Esophagus (tissue), 2 donors: ENCODE results near the gene ELP1. TPM values are rescaled to one million over a fixed set of nuclear protein-coding genes. Genes with fewer than 3 reads are reported as not detected.
"Not testable (repeated sequence)": the region's sequence is repeated elsewhere in the genome, so short reads cannot be mapped to it uniquely, and the experiment has no call there.

Source experiments
- H3K27ac ChIP-seq, 2 donors: one replicate each; pipeline ENCODE4 v1.5.1; 2013; ENCODE audit warnings: low read depth in 2 of 2, mild to moderate bottlenecking in 2 of 2, inconsistent platforms in 1 of 2, low read length in 1 of 2, moderate library complexity in 1 of 2
- H3K27me3 ChIP-seq, 2 donors: one replicate each; pipeline ENCODE4 v1.6.1; 2013; ENCODE audit warnings: low read length in 2 of 2, control low read depth in 1 of 2, mild to moderate bottlenecking in 1 of 2; ENCODE audit not compliant: insufficient read depth in 2 of 2, control insufficient read depth in 1 of 2
- H3K36me3 ChIP-seq, 2 donors: one replicate each; pipeline ENCODE4 v1.6.1; 2013; ENCODE audit warnings: low read length in 1 of 2; ENCODE audit not compliant: control insufficient read depth in 2 of 2, insufficient read depth in 2 of 2
- H3K4me1 ChIP-seq, 2 donors: one replicate each; pipeline ENCODE4 v1.6.1; 2013; ENCODE audit warnings: low read length in 1 of 2; ENCODE audit not compliant: control insufficient read depth in 2 of 2, insufficient read depth in 2 of 2
- H3K4me3 ChIP-seq, 2 donors: one replicate each; pipeline ENCODE4 v1.5.1; 2013; ENCODE audit warnings: low read length in 2 of 2, mild to moderate bottlenecking in 2 of 2, low read depth in 1 of 2, moderate library complexity in 1 of 2
- H3K9me3 ChIP-seq, 2 donors: one replicate each; pipeline ENCODE4 v1.6.1; 2013; ENCODE audit warnings: mild to moderate bottlenecking in 2 of 2, low read depth in 1 of 2, low read length in 1 of 2, moderate library complexity in 1 of 2; ENCODE audit not compliant: control insufficient read depth in 2 of 2, insufficient read depth in 1 of 2
- WGBS, 2 donors: extraction: QIAGEN DNeasy Blood & Tissue Kit; methylation state at CpG; one replicate each; pipeline ENCODE4 v1.1.7; 2013; 5-methylcytosine and 5-hydroxymethylcytosine counted together
- polyA plus RNA-seq, 2 donors: library from polyadenylated mRNA; stranded (reverse); fragments of 200-250 nt; gene quantifications; one replicate each; pipeline ENCODE4 v1.2.3, GENCODE V29; 2013
- donor health status: healthy with polysubstance abuse.
- donor health status: Bipolar disorder and iron deficiency.

Gene ELP1
- polyA plus RNA-seq, 2 donors, result 8.9 to 9.5 TPM

- no peak overlapping the region for H3K27ac ChIP-seq
- no peaks in the 10 kb centered on the region for H3K27me3 ChIP-seq
- H3K9me3 ChIP-seq, result no peaks in the 10 kb centered on the region
- no peak overlapping the region for H3K4me3 ChIP-seq
- peaks cover 6 to 21% of the 10 kb centered on the region in 2 donors for H3K36me3 ChIP-seq
- 41 to 45% methylated on average over 1 of the region's 1 CpG for WGBS, 2 donors
- H3K4me1 ChIP-seq, result no peaks in the 10 kb centered on the region
Measured at GRCh38 chr9:108911820-108912219, 22.1 kb downstream of the ELP1 start.

GRCh38 chr9:108910914-108911313 is 23.0 kb downstream of the ELP1 start:
- H3K27ac ChIP-seq, result no peak overlapping the region
- H3K27me3 ChIP-seq, result no peaks in the 10 kb centered on the region
- no peaks in the 10 kb centered on the region for H3K9me3 ChIP-seq
- 78 to 95% methylated on average over 2 of the region's 2 CpGs for WGBS, 2 donors
- peaks cover 6 to 26% of the 10 kb centered on the region in 2 donors for H3K36me3 ChIP-seq
- H3K4me1 ChIP-seq, result no peaks in the 10 kb centered on the region
- H3K4me3 ChIP-seq, result no peak overlapping the region

- H3K4me1 ChIP-seq, result no peaks in the 10 kb centered on the region
- peaks cover 6 to 27% of the 10 kb centered on the region in 2 donors for H3K36me3 ChIP-seq
- H3K9me3 ChIP-seq, result no peaks in the 10 kb centered on the region
- H3K27me3 ChIP-seq, result no peaks in the 10 kb centered on the region
- no peak overlapping the region for H3K27ac ChIP-seq
- no peak overlapping the region for H3K4me3 ChIP-seq
Measured at GRCh38 chr9:108910402-108910801, 23.5 kb downstream of the ELP1 start.

- WGBS, 2 donors, result 78 to 87% methylated on average over 2 of the region's 2 CpGs
- Histone ChIP-seq H3K27ac (no peak overlapping the region), H3K27me3 (no peaks in the 10 kb centered on the region), H3K9me3 (no peaks in the 10 kb centered on the region), H3K4me1 (no peaks in the 10 kb centered on the region), H3K36me3 (peaks cover 0 to 32% of the 10 kb centered on the region in 2 donors), H3K4me3 (no peak overlapping the region)
Measured at GRCh38 chr9:108905494-108905893, 28.4 kb downstream of the ELP1 start.

GRCh38 chr9:108904161-108904560 is 29.8 kb downstream of the ELP1 start:
- H3K9me3 ChIP-seq, result no peaks in the 10 kb centered on the region
- H3K27me3 ChIP-seq, result no peaks in the 10 kb centered on the region
- peaks cover 0 to 32% of the 10 kb centered on the region in 2 donors for H3K36me3 ChIP-seq
- no peak overlapping the region for H3K27ac ChIP-seq
- WGBS, 2 donors, result 94 to 97% methylated on average over 3 of the region's 3 CpGs
- no peaks in the 10 kb centered on the region for H3K4me1 ChIP-seq
- no peak overlapping the region for H3K4me3 ChIP-seq

- no peaks in the 10 kb centered on the region for H3K4me1 ChIP-seq
- no peak overlapping the region for H3K4me3 ChIP-seq
- H3K9me3 ChIP-seq, result no peaks in the 10 kb centered on the region
- peaks cover 0 to 29% of the 10 kb centered on the region in 2 donors for H3K36me3 ChIP-seq
- H3K27me3 ChIP-seq, result no peaks in the 10 kb centered on the region
- H3K27ac ChIP-seq, result no peak overlapping the region
- WGBS, 2 donors, result 79 to 89% methylated on average over 2 of the region's 2 CpGs
Measured at GRCh38 chr9:108903420-108904103, 30.4 kb downstream of the ELP1 start.

- Histone ChIP-seq H3K4me1 (no peaks in the 10 kb centered on the region), H3K27ac (no peak overlapping the region), H3K36me3 (peaks cover 13 to 20% of the 10 kb centered on the region in 2 donors), H3K4me3 (no peak overlapping the region), H3K27me3 (no peaks in the 10 kb centered on the region), H3K9me3 (peaks cover 0 to 2% of the 10 kb centered on the region in 2 donors)
- 89 to 94% methylated on average over 5 of the region's 5 CpGs for WGBS, 2 donors
Measured at GRCh38 chr9:108900176-108900575, 33.7 kb downstream of the ELP1 start.

- not testable (repeated sequence) for H3K9me3 ChIP-seq, H3K27ac ChIP-seq, H3K27me3 ChIP-seq, H3K4me1 ChIP-seq, H3K4me3 ChIP-seq
- H3K36me3 ChIP-seq, result peaks cover 20 to 23% of the 10 kb centered on the region in 2 donors
- 94 to 95% methylated on average over 8 of the region's 8 CpGs for WGBS, 2 donors
Measured at GRCh38 chr9:108899023-108899695, 34.8 kb downstream of the ELP1 start.

GRCh38 chr9:108897324-108898096 is 36.4 kb downstream of the ELP1 start:
- Histone ChIP-seq H3K4me1 (no peaks in the 10 kb centered on the region), H3K9me3 (peaks cover 0 to 2% of the 10 kb centered on the region in 2 donors), H3K27me3 (no peaks in the 10 kb centered on the region), H3K36me3 (peaks cover 20 to 27% of the 10 kb centered on the region in 2 donors), H3K27ac (no peak overlapping the region), H3K4me3 (no peak overlapping the region)
- WGBS, 2 donors, result 93 to 97% methylated on average over 2 of the region's 2 CpGs
